A549 (cell line): ENCODE measurements around the gene SNRK.

Experiments
- EP300 ChIP-seq, 2 experiments: fragments of >200 bp; sonication (Bioruptor Twin); formaldehyde crosslinking; IDR thresholded peaks; 2 replicates in 1 of 2; 3 replicates in 1 of 2; pipeline ENCODE4 v1.6.1; 2016 to 2017
- MYC ChIP-seq: IDR thresholded peaks from 2 replicates; pipeline ENCODE4 v1.6.1; 2012; ENCODE audit warnings: mild to moderate bottlenecking, inconsistent platforms, low read length, improper control_type of control experiment, borderline replicate concordance
- POLR2A ChIP-seq: IDR thresholded peaks from 2 replicates; pipeline ENCODE4 v1.6.1; 2012; ENCODE audit warnings: mild to moderate bottlenecking, low read length
- TF ChIP-seq, protein P1 (sequence below): fragments of >200 bp; sonication (Bioruptor Twin); formaldehyde crosslinking; IDR thresholded peaks from 3 replicates; pipeline ENCODE4 v1.5.1; 2016

DNA sequence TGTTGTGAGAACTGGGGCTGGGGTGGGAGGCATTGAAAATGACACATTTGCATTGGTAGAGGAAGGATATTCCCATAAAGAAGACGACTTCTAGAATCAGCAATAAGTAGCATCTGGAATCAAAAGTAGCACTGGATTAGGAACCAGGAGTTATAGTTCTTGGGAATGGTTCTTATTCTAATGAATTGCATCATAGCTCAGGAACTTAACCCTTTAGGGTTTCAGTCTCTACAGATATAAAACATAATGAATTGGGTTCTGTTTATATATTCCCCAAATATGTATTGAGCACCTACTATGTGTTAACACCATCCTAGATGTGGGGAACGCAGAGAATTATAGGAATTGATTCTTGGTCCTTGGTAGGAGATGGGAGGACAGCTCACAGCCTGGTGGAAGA is 16.3 kb upstream of the SNRK start:
- TF ChIP-seq MYC (no peak), EP300 (IDR thresholded peaks at IDR 0.05) (no peak), POLR2A (no peak)
- TF ChIP-seq, protein P1, sequence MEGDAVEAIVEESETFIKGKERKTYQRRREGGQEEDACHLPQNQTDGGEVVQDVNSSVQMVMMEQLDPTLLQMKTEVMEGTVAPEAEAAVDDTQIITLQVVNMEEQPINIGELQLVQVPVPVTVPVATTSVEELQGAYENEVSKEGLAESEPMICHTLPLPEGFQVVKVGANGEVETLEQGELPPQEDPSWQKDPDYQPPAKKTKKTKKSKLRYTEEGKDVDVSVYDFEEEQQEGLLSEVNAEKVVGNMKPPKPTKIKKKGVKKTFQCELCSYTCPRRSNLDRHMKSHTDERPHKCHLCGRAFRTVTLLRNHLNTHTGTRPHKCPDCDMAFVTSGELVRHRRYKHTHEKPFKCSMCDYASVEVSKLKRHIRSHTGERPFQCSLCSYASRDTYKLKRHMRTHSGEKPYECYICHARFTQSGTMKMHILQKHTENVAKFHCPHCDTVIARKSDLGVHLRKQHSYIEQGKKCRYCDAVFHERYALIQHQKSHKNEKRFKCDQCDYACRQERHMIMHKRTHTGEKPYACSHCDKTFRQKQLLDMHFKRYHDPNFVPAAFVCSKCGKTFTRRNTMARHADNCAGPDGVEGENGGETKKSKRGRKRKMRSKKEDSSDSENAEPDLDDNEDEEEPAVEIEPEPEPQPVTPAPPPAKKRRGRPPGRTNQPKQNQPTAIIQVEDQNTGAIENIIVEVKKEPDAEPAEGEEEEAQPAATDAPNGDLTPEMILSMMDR = no peak
